Endometrial microvascular endothelial cells (primary cell): ENCODE measurements around the gene E4F1. TPM values are rescaled to one million over a fixed set of nuclear protein-coding genes. Genes with fewer than 3 reads are reported as not detected.

Experiments used
- in situ Hi-C: cut with HindIII; loops from 2 replicates; pipeline ENCODE4 v1.10.0; 2017; ENCODE audit warnings: low sequenced_read_pairs, low pct_unique_long_range_greater_than_20kb; ENCODE audit errors: inconsistent ontology term
- total RNA-seq: library from RNA; depleted of rRNA; stranded (reverse); fragments of >200 nt; gene quantifications from one replicate; pipeline ENCODE4 v1.2.3, GENCODE V29; 2015; ENCODE audit errors: inconsistent ontology term

Gene E4F1
- total RNA-seq = 34.6 TPM

GRCh38 chr16:2223221-2223941 is at the start of gene E4F1:
Gene E4F1, plus strand, starts transcription at chr16:2223591. Its CDS starts 23 bp downstream, at chr16:2223614.
- in situ Hi-C loops = no loop called here

GRCh38 chr16:2173916-2174315 is 49.5 kb upstream of the E4F1 start:
- in situ Hi-C loops = loop anchor here (25.0 kb wide), 1 partner anchor 137 kb away; the partner anchor contains the start of genes NHERF2, NTHL1 and TSC2

- in situ Hi-C loops = loop anchor here (25.0 kb wide), 1 partner anchor 137 kb away; the partner anchor contains the start of genes NHERF2, NTHL1 and TSC2
Measured at GRCh38 chr16:2174396-2175131, 48.8 kb upstream of the E4F1 start.

- in situ Hi-C loops = no loop called here
Measured at GRCh38 chr16:2175454-2175853, 47.9 kb upstream of the E4F1 start.

- in situ Hi-C loops = no loop called here
Measured at GRCh38 chr16:2176047-2176446, 47.3 kb upstream of the E4F1 start.

GRCh38 chr16:2177101-2177500 is 46.3 kb upstream of the E4F1 start:
- in situ Hi-C loops = no loop called here

GRCh38 chr16:2177561-2177960 is 45.8 kb upstream of the E4F1 start:
- in situ Hi-C loops = no loop called here

GRCh38 chr16:2178321-2179106 is 44.9 kb upstream of the E4F1 start:
- in situ Hi-C loops = no loop called here

GRCh38 chr16:2179107-2179501 is 44.3 kb upstream of the E4F1 start:
- in situ Hi-C loops = no loop called here

- in situ Hi-C loops = no loop called here
Measured at GRCh38 chr16:2179576-2179975, 43.8 kb upstream of the E4F1 start.

GRCh38 chr16:2180461-2180860 is 42.9 kb upstream of the E4F1 start:
- in situ Hi-C loops = no loop called here

- in situ Hi-C loops = no loop called here
Measured at GRCh38 chr16:2180962-2181923, 42.1 kb upstream of the E4F1 start.

- in situ Hi-C loops = no loop called here
Measured at GRCh38 chr16:2181952-2182351, 41.4 kb upstream of the E4F1 start.

GRCh38 chr16:2183671-2184070 is 39.7 kb upstream of the E4F1 start:
- in situ Hi-C loops = no loop called here

- in situ Hi-C loops = no loop called here
Measured at GRCh38 chr16:2184346-2184745, 39.0 kb upstream of the E4F1 start.

GRCh38 chr16:2184962-2185361 is 38.4 kb upstream of the E4F1 start:
- in situ Hi-C loops = no loop called here

GRCh38 chr16:2186064-2186463 is 37.3 kb upstream of the E4F1 start:
- in situ Hi-C loops = no loop called here

GRCh38 chr16:2186505-2186904 is 36.9 kb upstream of the E4F1 start:
- in situ Hi-C loops = no loop called here
